DOHH2 (cell line): ENCODE results near the gene CUL3.
A peak's percentile ranks its signal among the peaks of the same experiment; 100 is the strongest.

Experiments
- H3F3A ChIP-seq: fragments of 200-600 bp; sonication (generic), shearing (Covaris generic); 2 replicates; pipeline ENCODE4 v1.6.0; 2016; ENCODE audit warnings: antibody characterized with exemption, mild to moderate bottlenecking; ENCODE audit not compliant: control insufficient read depth, insufficient read depth
- H3K27ac ChIP-seq: fragments of 200-600 bp; sonication (generic); 2 replicates; pipeline ENCODE4 v1.5.1; 2014; ENCODE audit warnings: low read depth, mild to moderate bottlenecking, low read length, moderate library complexity
- H3K27me3 ChIP-seq: fragments of 200-600 bp; sonication (generic); 2 replicates; pipeline ENCODE4 v1.6.1; 2014; ENCODE audit warnings: mild to moderate bottlenecking, low read length, mixed read lengths; ENCODE audit not compliant: control insufficient read depth
- H3K36me3 ChIP-seq: fragments of 200-600 bp; sonication (generic); 2 replicates; pipeline ENCODE4 v1.6.1; 2014; ENCODE audit warnings: mild to moderate bottlenecking, low read length, moderate library complexity, mixed read lengths; ENCODE audit not compliant: control insufficient read depth
- H3K4me1 ChIP-seq: fragments of 200-600 bp; sonication (generic); 2 replicates; pipeline ENCODE4 v1.6.1; 2014; ENCODE audit warnings: mild to moderate bottlenecking, low read length, mixed read lengths; ENCODE audit not compliant: control insufficient read depth
- H3K4me2 ChIP-seq: fragments of 200-600 bp; sonication (generic); 2 replicates; pipeline ENCODE4 v1.6.0; 2014; ENCODE audit warnings: mild to moderate bottlenecking, low read length, moderate library complexity
- H3K4me3 ChIP-seq: fragments of 200-600 bp; sonication (generic); 2 replicates; pipeline ENCODE4 v1.5.1; 2014; ENCODE audit warnings: mild to moderate bottlenecking, low read length, mixed read lengths
- H3K79me2 ChIP-seq: fragments of 200-600 bp; sonication (generic); 2 replicates; pipeline ENCODE4 v1.6.1; 2014; ENCODE audit warnings: mild to moderate bottlenecking, low read length, mixed read lengths; ENCODE audit not compliant: control insufficient read depth
- H3K9me2 ChIP-seq: fragments of 200-600 bp; sonication (generic); replicated peaks from 2 replicates; pipeline ENCODE4 v1.6.1; 2014; ENCODE audit warnings: mild to moderate bottlenecking, low read length, mixed read lengths; ENCODE audit not compliant: control insufficient read depth
- H3K9me3 ChIP-seq: fragments of 200-600 bp; sonication (generic); 2 replicates; pipeline ENCODE4 v1.6.1; 2014; ENCODE audit warnings: antibody characterized with exemption, low read length, mixed read lengths; ENCODE audit not compliant: control insufficient read depth, insufficient read depth
- H4K20me1 ChIP-seq: fragments of 200-600 bp; sonication (generic); 2 replicates; pipeline ENCODE4 v1.6.0; 2014; ENCODE audit warnings: low read depth, mild to moderate bottlenecking, antibody characterized with exemption, low read length, moderate library complexity; ENCODE audit not compliant: control insufficient read depth, insufficient read depth
- EZH2phosphoT487 ChIP-seq: fragments of 200-600 bp; sonication (generic); IDR thresholded peaks from 2 replicates; pipeline ENCODE4 v1.6.1; 2017; ENCODE audit warnings: borderline replicate concordance, mild to moderate bottlenecking, antibody characterized with exemption, low read length, moderate library complexity, mixed read lengths
- TF ChIP-seq, protein P1 (sequence below): fragments of 200-600 bp; sonication (generic); IDR thresholded peaks from one replicate; pipeline ENCODE4 v1.5.1; 2014; ENCODE audit warnings: antibody characterized with exemption, mild to moderate bottlenecking, low read depth, low read length; ENCODE audit not compliant: poor library complexity, severe bottlenecking

Gene CUL3

GRCh38 chr2:224457408-224458096 lies 127.6 kb downstream of the CUL3 start:
- no peak for TF ChIP-seq EZH2phosphoT487
- TF ChIP-seq, protein P1, sequence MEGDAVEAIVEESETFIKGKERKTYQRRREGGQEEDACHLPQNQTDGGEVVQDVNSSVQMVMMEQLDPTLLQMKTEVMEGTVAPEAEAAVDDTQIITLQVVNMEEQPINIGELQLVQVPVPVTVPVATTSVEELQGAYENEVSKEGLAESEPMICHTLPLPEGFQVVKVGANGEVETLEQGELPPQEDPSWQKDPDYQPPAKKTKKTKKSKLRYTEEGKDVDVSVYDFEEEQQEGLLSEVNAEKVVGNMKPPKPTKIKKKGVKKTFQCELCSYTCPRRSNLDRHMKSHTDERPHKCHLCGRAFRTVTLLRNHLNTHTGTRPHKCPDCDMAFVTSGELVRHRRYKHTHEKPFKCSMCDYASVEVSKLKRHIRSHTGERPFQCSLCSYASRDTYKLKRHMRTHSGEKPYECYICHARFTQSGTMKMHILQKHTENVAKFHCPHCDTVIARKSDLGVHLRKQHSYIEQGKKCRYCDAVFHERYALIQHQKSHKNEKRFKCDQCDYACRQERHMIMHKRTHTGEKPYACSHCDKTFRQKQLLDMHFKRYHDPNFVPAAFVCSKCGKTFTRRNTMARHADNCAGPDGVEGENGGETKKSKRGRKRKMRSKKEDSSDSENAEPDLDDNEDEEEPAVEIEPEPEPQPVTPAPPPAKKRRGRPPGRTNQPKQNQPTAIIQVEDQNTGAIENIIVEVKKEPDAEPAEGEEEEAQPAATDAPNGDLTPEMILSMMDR = no peak
- Histone ChIP-seq H3K4me3 (no peak overlapping the region), H3K36me3 (no peaks in the 10 kb centered on the region), H3K9me3 (no peaks in the 10 kb centered on the region; the same call in 1 of the 2 replicates), H3K4me2 (no peak overlapping the region), H3K27ac (no peak overlapping the region), H3K27me3 (no peaks in the 10 kb centered on the region), H3K79me2 (no peaks in the 10 kb centered on the region), H3F3A (no peaks in the 10 kb centered on the region), H3K4me1 (no peaks in the 10 kb centered on the region), H3K9me2 (no peaks in the 10 kb centered on the region), H4K20me1 (no peaks in the 10 kb centered on the region)

- no peaks in the 10 kb centered on the region for H4K20me1 ChIP-seq
- no peaks in the 10 kb centered on the region for H3K27me3 ChIP-seq
- H3K79me2 ChIP-seq = no peaks in the 10 kb centered on the region
- no peaks in the 10 kb centered on the region for H3F3A ChIP-seq
- H3K36me3 ChIP-seq = no peaks in the 10 kb centered on the region
- no peak overlapping the region for H3K4me3 ChIP-seq
- no peaks in the 10 kb centered on the region for H3K4me1 ChIP-seq
- H3K9me2 ChIP-seq = no peaks in the 10 kb centered on the region
- TF ChIP-seq, protein P1 = no peak
- TF ChIP-seq EZH2phosphoT487 = no peak
- H3K27ac ChIP-seq = no peak overlapping the region
- no peak overlapping the region for H3K4me2 ChIP-seq
- H3K9me3 ChIP-seq = no peaks in the 10 kb centered on the region; the same call in 1 of the 2 replicates
Measured at GRCh38 chr2:224453892-224454291, 131.3 kb downstream of the CUL3 start.

DNA sequence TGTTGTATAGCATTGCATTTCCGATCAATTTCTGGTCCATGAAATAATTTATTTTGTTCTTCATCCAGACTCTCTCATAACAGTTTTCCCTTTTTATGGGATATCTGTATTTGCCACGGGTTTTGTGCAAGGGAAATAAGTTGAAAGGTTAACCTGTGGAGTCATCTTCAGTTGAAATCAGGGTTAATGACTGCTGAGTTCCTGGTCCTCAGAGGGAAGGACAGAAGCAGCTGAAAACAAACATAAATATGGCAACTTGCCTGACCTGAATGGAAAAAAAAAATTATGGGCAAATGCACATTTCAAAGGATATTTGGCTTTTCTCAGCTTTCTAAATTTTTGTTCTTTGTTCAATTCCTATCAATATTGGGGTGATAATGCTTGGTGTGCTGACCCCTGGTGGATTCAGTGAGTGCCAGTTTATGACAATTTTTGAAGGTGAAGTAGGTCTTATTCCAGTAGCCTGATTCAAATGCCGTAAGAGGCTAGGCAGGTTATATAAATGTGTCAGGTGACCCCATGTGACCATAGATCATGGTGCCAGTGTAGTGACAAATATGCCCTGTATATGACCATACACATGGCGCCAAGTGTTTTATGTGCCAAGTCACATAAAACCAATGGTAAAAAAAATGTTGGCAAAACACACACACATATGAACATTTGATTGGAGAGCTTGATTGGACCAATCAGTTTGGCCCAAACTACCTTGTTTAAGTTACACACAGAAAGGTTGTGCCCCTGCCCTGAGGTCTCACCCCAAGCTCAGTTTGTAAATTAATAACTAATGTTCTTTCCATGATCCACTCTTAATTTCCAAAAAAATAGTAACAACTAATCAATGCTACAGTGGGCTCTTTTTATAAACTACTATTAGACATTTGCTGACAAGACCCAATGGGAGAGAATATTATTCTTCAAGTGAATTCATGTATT lies 135.7 kb downstream of the CUL3 start:
- H3K4me2 ChIP-seq = no peak overlapping the region
- TF ChIP-seq EZH2phosphoT487 = no peak
- TF ChIP-seq, protein P1 = peak; percentile 70
- H3K4me3 ChIP-seq = no peak overlapping the region
- no peaks in the 10 kb centered on the region for H3K36me3 ChIP-seq
- H3F3A ChIP-seq = no peaks in the 10 kb centered on the region
- no peaks in the 10 kb centered on the region for H4K20me1 ChIP-seq
- no peaks in the 10 kb centered on the region for H3K9me3 ChIP-seq
- no peaks in the 10 kb centered on the region for H3K79me2 ChIP-seq
- no peak overlapping the region for H3K27ac ChIP-seq
- no peaks in the 10 kb centered on the region for H3K9me2 ChIP-seq
- 0 out of 2 replicates have a peak, but pooled peaks cover 1% of the 10 kb centered on the region for H3K27me3 ChIP-seq
- H3K4me1 ChIP-seq = no peaks in the 10 kb centered on the region
